HepG2 (cell line): Measurements from ENCODE around the gene ANAPC2. TPM values are rescaled to one million over a fixed set of nuclear protein-coding genes. Genes with fewer than 3 reads are reported as not detected.

Experiments used
- ATF6 ChIP-seq: sonication (generic); formaldehyde crosslinking; conservative IDR thresholded peaks from 2 replicates; pipeline ENCODE4 v1.4.0; 2020; ENCODE audit warnings: missing genetic modification reagents
- HCFC1 ChIP-seq: fragments of 150-350 bp; IDR thresholded peaks from 2 replicates; pipeline ENCODE4 v1.6.1; 2014; ENCODE audit warnings: low read depth, low read length
- HMG20B ChIP-seq: conservative IDR thresholded peaks from 2 replicates; pipeline ENCODE4 v1.6.1; 2016; ENCODE audit warnings: missing genetic modification reagents, missing compliant biosample characterization
- JUNB ChIP-seq: sonication (generic); formaldehyde crosslinking; IDR thresholded peaks from 2 replicates; pipeline ENCODE4 v1.8.0; 2022; ENCODE audit warnings: missing genetic modification reagents, mild to moderate bottlenecking, borderline replicate concordance
- LRRFIP1 ChIP-seq: sonication (generic); formaldehyde crosslinking; conservative IDR thresholded peaks from 2 replicates; pipeline ENCODE4 v1.4.0; 2020; ENCODE audit warnings: missing genetic modification reagents
- MEIS1 ChIP-seq: sonication (generic); formaldehyde crosslinking; IDR thresholded peaks from 2 replicates; pipeline ENCODE4 v1.9.0; 2021; ENCODE audit warnings: mild to moderate bottlenecking, missing genetic modification reagents, moderate library complexity, borderline replicate concordance
- NCOA2 ChIP-seq: sonication (generic); formaldehyde crosslinking; IDR thresholded peaks from 2 replicates; pipeline ENCODE4 v1.8.0; 2022; ENCODE audit warnings: inconsistent platforms
- NKX3-1 ChIP-seq: sonication (generic); formaldehyde crosslinking; IDR thresholded peaks from 2 replicates; pipeline ENCODE4 v1.5.0; 2020; ENCODE audit warnings: missing genetic modification reagents
- NR3C1 ChIP-seq: sonication (generic); formaldehyde crosslinking; IDR thresholded peaks from 2 replicates; pipeline ENCODE4 v1.4.0; 2020; ENCODE audit warnings: missing genetic modification reagents
- RARG ChIP-seq: sonication (generic); formaldehyde crosslinking; IDR thresholded peaks from 2 replicates; pipeline ENCODE4 v1.4.0; 2020; ENCODE audit warnings: low read depth, mild to moderate bottlenecking, missing genetic modification reagents
- RXRA ChIP-seq: sonication (generic); formaldehyde crosslinking; IDR thresholded peaks from 2 replicates; pipeline ENCODE4 v1.5.1; 2020; ENCODE audit warnings: missing genetic modification reagents
- TBL1XR1 ChIP-seq: fragments of 150-350 bp; IDR thresholded peaks from 2 replicates; pipeline ENCODE4 v1.6.1; 2014; ENCODE audit warnings: borderline replicate concordance, low read length; ENCODE audit not compliant: partially characterized antibody
- THRA ChIP-seq: sonication (generic); formaldehyde crosslinking; IDR thresholded peaks from 2 replicates; pipeline ENCODE4 v1.4.0; 2020; ENCODE audit warnings: missing genetic modification reagents, borderline replicate concordance
- ZFP37 ChIP-seq: sonication (generic); formaldehyde crosslinking; IDR thresholded peaks from 2 replicates; pipeline ENCODE4 v1.4.0; 2020; ENCODE audit warnings: missing genetic modification reagents, borderline replicate concordance
- ZMYM4 ChIP-seq: sonication (generic); formaldehyde crosslinking; IDR thresholded peaks from 2 replicates; pipeline ENCODE4 v1.8.1; 2023; ENCODE audit warnings: mild to moderate bottlenecking, missing genetic modification reagents
- ZNF326 ChIP-seq: sonication (generic); formaldehyde crosslinking; IDR thresholded peaks from 2 replicates; pipeline ENCODE4 v1.4.0; 2020; ENCODE audit warnings: missing genetic modification reagents, borderline replicate concordance
- ZNF337 ChIP-seq: sonication (generic); formaldehyde crosslinking; IDR thresholded peaks from 2 replicates; pipeline ENCODE4 v1.5.1; 2020; ENCODE audit warnings: missing genetic modification reagents, low read depth, mild to moderate bottlenecking, borderline replicate concordance
- ZNF446 ChIP-seq: sonication (generic); formaldehyde crosslinking; IDR thresholded peaks from 2 replicates; pipeline ENCODE4 v1.5.0; 2020; ENCODE audit warnings: mild to moderate bottlenecking, missing genetic modification reagents
- ZNF510 ChIP-seq: sonication (generic); formaldehyde crosslinking; IDR thresholded peaks from 2 replicates; pipeline ENCODE4 v1.4.0; 2020; ENCODE audit warnings: low read depth, mild to moderate bottlenecking, missing genetic modification reagents
- ZNF740 ChIP-seq: sonication (generic); formaldehyde crosslinking; IDR thresholded peaks from 2 replicates; pipeline ENCODE4 v1.4.0; 2020; ENCODE audit warnings: missing genetic modification reagents
- ZNF850 ChIP-seq: sonication (generic); formaldehyde crosslinking; conservative IDR thresholded peaks from 2 replicates; pipeline ENCODE4 v1.9.0; 2021; ENCODE audit warnings: mild to moderate bottlenecking, missing genetic modification reagents
- polyA plus RNA-seq, 8 experiments: library from polyadenylated mRNA; depleted of rRNA in 3 of 8; stranded (reverse) in 7 of 8; unstranded in 1 of 8; fragments of >200 nt; fragmentation: Illumina TruSeq in 4 of 8; extraction: Trizol in 4 of 8; gene quantifications; 2 replicates each; pipeline versions ENCODE4 v1.2.1 to v1.2.3, GENCODE V29; 2011 to 2016; ENCODE audit warnings: low read depth in 4 of 8, missing spikeins in 1 of 8, mixed read lengths in 1 of 8; ENCODE audit not compliant: insufficient read depth in 1 of 8
- total RNA-seq, 5 experiments: library from RNA; depleted of rRNA; stranded (reverse); fragments of >200 nt; fragmentation: Illumina TruSeq; extraction: Trizol; gene quantifications; 2 replicates each; pipeline ENCODE4 v1.2.3, GENCODE V29; 2016; ENCODE audit warnings: low read depth in 1 of 5

ANAPC2 gene
- total and polyA plus RNA-seq, 2 of the 13 experiments (the other 11 are each of a cell fraction or from before 2014, with no cell fraction given): 12.3 to 15.4 TPM

GRCh38 chr9:137205126-137206069, 17.0 kb upstream of the ANAPC2 start, which contains the start of the genes NDOR1 and TMEM203 (continued):
- TF ChIP-seq THRA: no peak
- no peak; the same call in 1 of the 2 replicates for TF ChIP-seq ZNF740 (CRISPR knock-in tag)
- TF ChIP-seq ATF6 (CRISPR knock-in tag): no peak
- TF ChIP-seq NKX3-1 (CRISPR knock-in tag): 0 out of 2 replicates have a peak, but pooled peaks have one; percentile 28
- peak; percentile 42; the same call in 1 of the 2 replicates for TF ChIP-seq NCOA2 (CRISPR knock-in tag)
- TF ChIP-seq MEIS1 (CRISPR knock-in tag): peak; percentile 62; the same call in 1 of the 2 replicates
- no peak for TF ChIP-seq NR3C1 (CRISPR knock-in tag)
- no peak for TF ChIP-seq RARG
- TF ChIP-seq RXRA (CRISPR knock-in tag): peak; percentile 54; the same call in 1 of the 2 replicates
- no peak for TF ChIP-seq LRRFIP1
- TF ChIP-seq TBL1XR1: no peak
- TF ChIP-seq HCFC1: peak; percentile 69
- TF ChIP-seq ZNF326: no peak
- TF ChIP-seq ZMYM4 (CRISPR knock-in tag): 0 out of 2 replicates have a peak, but pooled peaks have one; percentile 17
- TF ChIP-seq ZNF850: 0 out of 2 replicates have a peak, but pooled peaks have one; percentile 70
- TF ChIP-seq ZNF337 (CRISPR knock-in tag): no peak
- TF ChIP-seq JUNB (CRISPR knock-in tag): no peak
- TF ChIP-seq ZFP37: no peak
- TF ChIP-seq ZNF510: no peak
- TF ChIP-seq HMG20B: no peak
- peak; percentile 45; the same call in 1 of the 2 replicates for TF ChIP-seq ZNF446 (CRISPR knock-in tag)
